SK-N-MC (cell line): Measurements from ENCODE around the gene KLHL6.

Experiments used
- EZH2 ChIP-seq: fragments of 200-600 bp; sonication (generic); IDR thresholded peaks from one replicate; pipeline ENCODE4 v1.6.1; 2017; ENCODE audit warnings: antibody characterized with exemption
- POLR2AphosphoS5 ChIP-seq: IDR thresholded peaks from 2 replicates; pipeline ENCODE4 v1.6.1; 2012; ENCODE audit warnings: mild to moderate bottlenecking, low read depth, low read length, borderline replicate concordance

DNA sequence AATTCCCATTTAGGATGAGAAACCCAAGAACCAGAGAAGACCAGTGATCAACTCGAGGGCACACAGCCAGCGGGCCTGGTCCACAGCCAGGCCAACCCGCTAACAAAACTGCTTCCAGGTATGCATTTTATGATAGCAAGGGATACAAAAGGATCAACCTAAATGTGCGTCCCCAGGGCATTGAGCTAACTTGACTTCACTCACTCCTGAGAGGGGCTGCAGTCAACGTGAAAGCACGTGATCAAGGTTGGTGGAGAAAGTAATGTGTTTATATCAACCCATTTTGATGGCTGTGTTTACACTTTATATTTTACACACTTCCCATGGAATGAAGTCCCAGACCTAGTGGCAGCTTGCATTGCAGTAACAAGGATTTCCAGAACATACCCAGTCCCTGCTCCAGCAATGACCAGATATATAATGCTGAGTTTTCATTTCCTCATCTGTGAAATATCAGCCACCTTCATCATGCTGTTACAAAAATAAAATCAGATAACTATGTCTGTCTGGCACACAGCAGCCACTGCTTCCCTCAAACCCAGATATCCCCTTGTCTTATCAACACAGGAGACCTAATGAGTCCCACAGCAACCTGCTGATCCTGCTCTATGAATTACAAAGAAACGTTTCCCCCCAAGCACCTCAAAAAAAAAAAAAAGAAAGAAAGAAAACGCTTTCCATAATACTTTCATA lies 2.0 kb downstream of the KLHL6 start:
- no peak for TF ChIP-seq POLR2AphosphoS5
- no peak for TF ChIP-seq EZH2
